ENCODE data around the gene SNUPN.
"Not testable (repeated sequence)": the region's sequence is repeated elsewhere in the genome, so short reads cannot be mapped to it uniquely, and the experiment has no call there.

Gene SNUPN

DNA sequence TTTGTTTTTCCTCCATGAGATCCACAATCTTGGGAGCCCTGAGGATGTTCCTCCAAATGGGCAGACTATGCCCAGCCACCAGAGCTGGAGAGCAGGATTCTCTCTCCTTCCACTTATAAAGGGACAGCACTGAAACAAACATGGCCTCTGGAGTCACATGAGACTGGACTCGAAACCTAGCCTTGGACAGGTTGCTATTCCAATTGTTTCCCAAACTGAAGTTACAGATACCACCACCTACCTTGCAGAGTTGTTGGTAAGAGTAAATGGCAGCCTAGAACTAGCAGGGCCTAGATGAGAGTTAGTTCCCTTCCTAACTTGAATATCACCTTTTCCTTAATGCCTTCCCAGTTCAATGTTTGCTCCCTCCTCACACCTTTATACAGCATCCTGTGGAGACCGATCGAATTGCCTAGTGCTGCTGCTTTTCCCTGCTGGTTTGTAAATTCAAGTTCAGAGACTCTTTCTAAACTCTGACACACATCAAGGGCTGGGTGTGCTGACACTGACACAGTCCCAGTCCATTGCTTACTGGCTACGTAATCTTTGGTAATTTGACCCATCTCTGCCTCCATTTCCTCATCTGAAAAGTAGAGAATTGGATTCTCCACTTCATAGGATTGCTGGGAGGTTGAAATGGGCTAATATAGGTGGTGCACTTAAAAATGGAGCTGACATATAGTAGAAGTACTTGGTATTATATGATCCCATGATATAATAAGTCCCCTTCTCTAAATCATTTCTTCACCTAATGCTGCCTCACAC is 11.9 kb upstream of the SNUPN start:
- no peak for DNase-seq (ENCODE audit: low read depth)

GRCh38 chr15:75636026-75636425 is 10.5 kb upstream of the SNUPN start:
- no peak for DNase-seq (ENCODE audit: low read depth)

DNA sequence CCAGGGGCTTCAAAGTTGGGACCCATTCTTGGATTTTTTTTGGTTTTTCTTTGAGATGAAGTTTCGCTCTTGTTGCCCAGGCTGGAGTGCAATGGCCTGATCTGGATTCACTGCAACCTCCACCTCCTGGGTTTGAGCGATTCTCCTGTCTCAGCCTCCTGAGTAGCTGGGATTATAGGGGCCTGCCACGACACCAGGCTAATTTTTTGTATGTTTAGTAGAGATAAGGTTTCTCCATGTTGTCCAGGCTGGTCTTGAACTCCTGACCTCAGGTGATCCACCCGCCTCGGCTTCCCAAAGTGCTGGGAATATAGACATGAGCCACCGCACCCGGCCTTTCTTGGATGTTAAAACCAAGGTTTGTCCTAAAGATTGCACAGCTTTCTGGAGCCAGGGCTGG is 8.4 kb upstream of the SNUPN start:
- not testable (repeated sequence) for DNase-seq (ENCODE audit: low read depth)

DNA sequence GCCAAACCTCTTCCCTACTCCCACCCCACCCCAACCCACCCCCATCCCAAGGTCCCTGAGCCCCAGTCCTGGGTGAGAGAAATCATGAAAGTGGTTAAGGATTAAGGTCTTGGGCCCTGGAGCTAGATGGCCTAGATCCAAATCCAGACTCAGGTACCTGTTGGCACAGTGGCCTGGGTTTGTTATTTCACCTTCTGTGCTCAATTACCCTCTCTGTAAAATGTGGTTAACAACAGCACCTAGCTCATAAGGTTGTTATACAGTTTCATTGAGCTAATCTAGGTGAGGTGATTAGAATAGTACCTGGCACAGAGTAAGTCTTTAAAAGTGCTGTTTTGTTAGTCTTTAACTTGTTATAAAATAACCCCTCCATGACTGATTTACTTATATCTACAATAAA is 6.4 kb upstream of the SNUPN start:
- DNase-seq (ENCODE audit: low read depth), result no peak

- DNase-seq (ENCODE audit: low read depth), result no peak
Measured at GRCh38 chr15:75622505-75622904, 3.0 kb downstream of the SNUPN start.

- peak; percentile 98 for DNase-seq (ENCODE audit: low read depth)
Measured at GRCh38 chr15:75620841-75621391, 4.6 kb downstream of the SNUPN start.

GRCh38 chr15:75620058-75620820 is 5.3 kb downstream of the SNUPN start:
- DNase-seq (ENCODE audit: low read depth), result peak; percentile 85

DNA sequence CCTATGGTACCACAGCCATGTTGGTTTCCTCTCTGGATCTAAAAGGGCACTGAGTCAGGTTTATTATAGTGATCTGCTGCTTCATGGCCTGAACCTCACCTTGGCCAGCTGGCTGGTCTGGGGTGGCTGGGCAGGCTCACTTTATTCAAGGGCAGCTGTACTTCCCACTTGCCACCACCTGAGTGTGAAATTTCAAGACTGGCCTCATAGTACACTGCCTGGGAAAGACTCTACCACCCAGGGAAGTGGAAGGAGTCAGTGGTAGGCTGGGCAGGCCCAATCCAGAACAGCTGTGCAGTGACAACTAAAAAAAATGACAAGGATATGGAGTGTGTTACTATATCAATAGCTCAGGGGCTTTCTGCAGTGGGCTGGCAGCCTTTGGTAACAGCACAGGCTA is 8.8 kb downstream of the SNUPN start:
- DNase-seq (ENCODE audit: low read depth), result no peak

GRCh38 chr15:75606711-75607699 is 18.5 kb downstream of the SNUPN start:
- no peak for DNase-seq (ENCODE audit: low read depth)

DNA sequence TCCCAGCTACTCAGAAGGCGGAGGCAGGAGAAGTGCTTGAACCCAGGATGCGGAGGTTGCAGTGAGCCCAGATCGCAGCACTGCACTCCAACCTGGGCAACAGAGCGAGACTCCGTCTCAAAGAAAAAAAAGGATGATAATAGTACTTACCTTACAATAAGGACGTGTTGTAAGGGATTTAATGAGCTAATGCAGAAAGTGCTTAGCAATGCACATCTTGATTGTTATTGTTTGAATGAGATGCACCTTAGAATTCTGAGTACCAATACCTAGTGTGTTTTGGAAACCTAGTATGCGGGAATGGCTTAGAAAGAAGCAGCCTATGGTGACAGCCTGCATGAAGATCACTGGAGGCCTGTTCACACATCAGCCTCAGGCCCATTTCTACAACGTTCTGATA is 19.5 kb downstream of the SNUPN start:
- no peak for DNase-seq (ENCODE audit: low read depth)

DNA sequence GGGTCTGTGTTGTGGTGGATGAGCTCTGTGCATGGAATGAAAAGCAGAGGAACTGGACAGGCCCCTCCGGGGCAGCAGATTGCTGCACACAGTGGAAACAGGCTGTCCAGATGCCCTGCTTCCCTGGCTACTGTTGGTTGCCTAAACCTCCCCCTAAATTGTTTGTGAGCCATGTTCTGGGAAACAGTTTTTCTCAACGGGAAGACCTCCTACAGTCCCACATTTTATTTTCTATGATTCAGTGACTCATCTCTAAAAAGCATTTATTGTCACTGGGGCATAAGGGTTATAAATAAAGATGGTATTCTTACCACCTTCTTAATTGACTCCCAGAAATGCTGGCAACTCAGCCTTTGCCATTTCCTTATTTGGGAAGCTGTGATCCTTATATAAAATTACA is 26.1 kb downstream of the SNUPN start:
- no peak for DNase-seq (ENCODE audit: low read depth)

GRCh38 chr15:75598361-75598760 is 27.2 kb downstream of the SNUPN start:
- no peak for DNase-seq (ENCODE audit: low read depth)

DNA sequence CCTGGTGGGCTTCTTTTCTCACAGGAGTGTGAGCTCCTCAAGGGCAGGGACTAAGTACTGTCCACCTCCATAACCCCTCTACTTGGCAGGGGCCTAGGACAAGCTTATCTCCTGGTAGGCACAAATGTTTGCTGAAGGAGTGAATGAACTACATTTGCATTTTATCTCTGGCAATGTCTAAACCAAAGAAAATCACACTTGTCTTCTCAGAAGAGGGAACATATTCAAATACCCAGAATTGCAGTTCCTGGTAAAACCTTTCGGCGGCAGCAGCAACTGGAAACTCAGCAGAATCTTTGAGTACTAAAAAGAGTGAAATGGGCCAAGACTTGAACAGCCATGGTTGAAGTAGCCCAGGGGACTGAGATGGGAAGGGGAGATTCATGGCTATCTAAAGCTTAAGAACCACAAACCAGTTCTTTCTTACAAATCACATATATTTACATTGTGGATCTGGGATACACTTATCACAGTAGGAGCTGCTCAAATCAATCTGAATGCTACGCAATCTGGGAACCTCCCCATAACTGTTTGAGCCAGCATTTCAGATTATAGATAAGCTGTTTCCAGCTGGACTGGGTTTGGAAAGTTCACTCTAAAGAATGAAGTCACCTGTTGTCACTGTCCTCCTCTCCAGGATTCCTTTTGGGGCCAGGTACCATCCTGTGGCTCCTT is 27.7 kb downstream of the SNUPN start:
- DNase-seq (ENCODE audit: low read depth), result no peak

GRCh38 chr15:75596703-75597345 is 28.7 kb downstream of the SNUPN start:
- DNase-seq (ENCODE audit: low read depth), result no peak

GRCh38 chr15:75594276-75594675 is 31.2 kb downstream of the SNUPN start:
- DNase-seq (ENCODE audit: low read depth), result no peak

- no peak for DNase-seq (ENCODE audit: low read depth)
Measured at GRCh38 chr15:75591655-75592364, 33.7 kb downstream of the SNUPN start.

- no peak for DNase-seq (ENCODE audit: low read depth)
Measured at GRCh38 chr15:75590239-75590638, 35.3 kb downstream of the SNUPN start.

- DNase-seq (ENCODE audit: low read depth), result no peak
Measured at GRCh38 chr15:75589071-75589470, 36.5 kb downstream of the SNUPN start.

DNA sequence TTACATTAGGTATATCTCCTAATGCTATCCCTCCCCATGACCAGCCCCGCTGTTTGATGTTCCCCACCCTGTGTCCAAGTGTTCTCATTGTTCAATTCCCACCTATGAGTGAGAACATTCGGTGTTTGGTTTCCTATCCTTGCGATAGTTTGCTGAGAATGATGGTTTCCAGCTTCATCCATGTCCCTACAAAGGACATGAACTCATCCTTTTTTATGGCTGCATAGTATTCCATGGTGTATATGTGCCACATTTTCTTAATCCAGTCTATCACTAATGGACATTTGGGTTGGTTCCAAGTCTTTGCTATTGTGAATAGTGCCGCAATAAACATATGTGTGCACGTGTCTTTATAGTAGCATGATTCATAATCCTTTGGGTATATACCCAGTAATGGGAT is 39.1 kb downstream of the SNUPN start:
- DNase-seq (ENCODE audit: low read depth), result not testable (repeated sequence)

DNA sequence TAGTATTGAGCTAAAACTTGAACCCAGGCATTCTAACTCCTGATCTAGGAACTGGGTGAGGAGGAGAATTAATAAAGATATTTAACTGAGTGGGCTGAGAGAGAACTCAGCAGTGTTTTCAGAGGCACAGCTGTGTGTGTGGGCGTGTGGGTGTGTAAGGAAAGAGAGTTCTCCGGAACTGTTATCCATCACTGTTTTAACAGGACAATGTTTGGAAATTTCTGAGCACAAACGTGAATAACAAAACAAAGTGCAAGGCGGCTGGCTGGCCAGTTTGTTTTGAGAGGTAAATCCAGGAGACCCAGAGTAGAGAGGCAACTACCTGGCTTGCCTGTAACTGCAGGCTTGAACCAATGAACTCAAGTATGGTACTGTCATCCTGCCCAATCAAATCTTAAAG is 41.4 kb downstream of the SNUPN start:
- no peak for DNase-seq (ENCODE audit: low read depth)

Data from stromal cell of bone marrow (primary cell).